GM13977 (cell line): Measurements from ENCODE around the gene HAUS1.

ENCODE experiments used
- DNase-seq: peaks from one replicate; pipeline ENCODE4 v3.0.0; 2012; ENCODE audit warnings: low spot score
- in situ Hi-C: fragments of 300-500 bp; cut with MboI; formaldehyde crosslinking; loops from one replicate; pipeline ENCODE4 v1.12.0; 2022; ENCODE audit warnings: low sequenced_read_pairs, low pct_unique_long_range_greater_than_20kb, mixed read lengths, inconsistent platforms; ENCODE audit not compliant: unreplicated experiment
- TF ChIP-seq, protein P1 (sequence below): IDR thresholded peaks from 2 replicates; pipeline ENCODE4 v1.5.1; 2012; ENCODE audit warnings: mild to moderate bottlenecking, control low read depth; ENCODE audit not compliant: insufficient read depth; ENCODE audit errors: extremely low read depth, missing control alignments

The HAUS1 gene

DNA sequence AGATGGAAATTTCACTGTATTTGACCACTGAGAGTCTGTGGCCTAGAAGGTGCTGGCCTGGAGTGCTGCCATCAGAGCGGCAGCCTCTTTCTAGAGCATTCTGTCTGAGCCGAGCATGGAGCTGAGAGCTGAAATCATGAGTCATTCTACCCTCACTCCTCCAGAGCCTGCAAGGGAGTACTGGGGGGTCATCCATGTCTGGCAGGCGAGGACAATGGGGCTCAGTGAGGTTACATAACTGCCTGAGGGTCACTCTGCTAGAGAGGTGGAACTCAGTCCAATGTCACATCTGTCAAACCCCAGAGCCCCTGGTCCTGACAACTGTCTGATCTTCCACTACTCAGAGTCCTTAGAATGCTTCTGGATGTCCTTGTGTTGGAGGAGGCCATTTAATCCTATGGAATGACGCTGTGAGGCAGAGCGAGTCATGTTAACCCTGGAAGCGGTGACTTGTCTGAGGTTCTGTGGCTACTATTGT lies 65.3 kb downstream of the HAUS1 start:
- TF ChIP-seq, protein P1, sequence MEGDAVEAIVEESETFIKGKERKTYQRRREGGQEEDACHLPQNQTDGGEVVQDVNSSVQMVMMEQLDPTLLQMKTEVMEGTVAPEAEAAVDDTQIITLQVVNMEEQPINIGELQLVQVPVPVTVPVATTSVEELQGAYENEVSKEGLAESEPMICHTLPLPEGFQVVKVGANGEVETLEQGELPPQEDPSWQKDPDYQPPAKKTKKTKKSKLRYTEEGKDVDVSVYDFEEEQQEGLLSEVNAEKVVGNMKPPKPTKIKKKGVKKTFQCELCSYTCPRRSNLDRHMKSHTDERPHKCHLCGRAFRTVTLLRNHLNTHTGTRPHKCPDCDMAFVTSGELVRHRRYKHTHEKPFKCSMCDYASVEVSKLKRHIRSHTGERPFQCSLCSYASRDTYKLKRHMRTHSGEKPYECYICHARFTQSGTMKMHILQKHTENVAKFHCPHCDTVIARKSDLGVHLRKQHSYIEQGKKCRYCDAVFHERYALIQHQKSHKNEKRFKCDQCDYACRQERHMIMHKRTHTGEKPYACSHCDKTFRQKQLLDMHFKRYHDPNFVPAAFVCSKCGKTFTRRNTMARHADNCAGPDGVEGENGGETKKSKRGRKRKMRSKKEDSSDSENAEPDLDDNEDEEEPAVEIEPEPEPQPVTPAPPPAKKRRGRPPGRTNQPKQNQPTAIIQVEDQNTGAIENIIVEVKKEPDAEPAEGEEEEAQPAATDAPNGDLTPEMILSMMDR, result no peak
- in situ Hi-C loops, result no loop called here
- DNase-seq, result no peak

DNA sequence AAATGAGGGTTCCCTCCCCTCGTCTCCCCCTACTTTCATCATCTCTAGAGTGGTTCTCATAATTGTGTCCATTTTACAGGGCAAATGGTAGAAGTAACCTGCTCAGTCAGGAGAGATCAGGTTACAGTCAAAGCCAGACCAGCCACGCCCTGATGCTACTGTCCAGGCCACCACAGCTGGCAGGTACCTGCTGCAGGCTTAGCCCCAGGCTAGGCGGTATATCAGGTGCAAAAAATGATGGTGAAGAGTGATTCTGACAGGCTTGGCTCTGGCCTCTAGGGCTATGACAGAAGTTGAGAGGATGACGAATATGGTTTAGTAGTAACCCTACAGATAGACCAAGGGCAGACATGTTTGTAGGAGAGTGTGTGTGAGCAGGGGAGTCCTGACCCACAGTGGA lies 67.1 kb downstream of the HAUS1 start:
- in situ Hi-C loops, result no loop called here
- TF ChIP-seq, protein P1, result no peak

DNA sequence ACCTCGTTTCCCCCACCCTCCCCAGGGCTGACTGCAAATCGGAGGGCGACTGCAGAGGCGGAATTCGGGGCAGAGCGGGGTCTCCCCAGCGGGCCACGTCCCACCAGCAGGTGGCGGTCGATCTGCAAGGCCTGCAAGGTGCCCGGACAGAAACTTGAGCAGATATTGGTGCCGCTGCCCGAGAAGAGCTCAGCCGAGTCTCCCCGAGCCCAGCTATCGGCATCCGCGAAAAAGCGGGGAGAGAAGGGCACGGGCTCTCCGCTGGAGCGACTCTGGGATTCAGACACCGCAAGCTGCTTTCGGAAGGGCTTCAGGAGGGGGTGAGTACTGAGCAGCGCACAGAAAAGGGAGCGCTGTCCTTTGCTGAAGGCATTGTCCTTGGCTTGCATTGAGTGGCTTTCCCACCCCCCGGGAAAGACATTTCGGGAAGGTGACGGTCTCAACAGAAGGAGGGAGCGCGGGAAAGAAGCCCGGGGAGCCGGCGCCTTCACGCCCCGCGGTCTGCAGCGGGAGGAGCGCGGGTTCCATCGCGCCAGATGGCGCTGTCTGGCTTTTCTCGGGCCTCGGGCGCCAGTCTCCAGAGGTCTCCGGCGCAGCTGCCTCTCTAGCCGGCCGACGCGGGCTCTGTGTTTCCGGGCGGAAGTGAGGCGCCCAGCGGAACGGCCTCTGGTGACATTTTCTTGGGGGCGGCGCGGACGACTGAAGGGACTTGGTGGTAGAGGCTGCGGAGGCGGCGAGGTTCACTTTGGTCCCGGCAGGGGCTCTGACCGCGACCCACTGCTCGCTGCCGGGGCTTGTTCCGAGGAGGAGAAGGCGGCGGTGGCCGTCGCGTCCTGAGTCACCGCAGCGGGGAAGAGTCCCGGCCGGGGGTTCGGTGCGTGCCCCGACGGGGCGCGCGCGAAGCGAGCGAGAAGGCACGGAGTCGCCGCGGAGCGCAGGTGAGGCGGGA lies 69.5 kb downstream of the HAUS1 start:
- TF ChIP-seq, protein P1, result peak; percentile 97
- in situ Hi-C loops, result no loop called here
- DNase-seq, result peak; percentile 96

More for the DNA sequence above, 67.1 kb downstream of the HAUS1 start:
- no peak for DNase-seq

DNA sequence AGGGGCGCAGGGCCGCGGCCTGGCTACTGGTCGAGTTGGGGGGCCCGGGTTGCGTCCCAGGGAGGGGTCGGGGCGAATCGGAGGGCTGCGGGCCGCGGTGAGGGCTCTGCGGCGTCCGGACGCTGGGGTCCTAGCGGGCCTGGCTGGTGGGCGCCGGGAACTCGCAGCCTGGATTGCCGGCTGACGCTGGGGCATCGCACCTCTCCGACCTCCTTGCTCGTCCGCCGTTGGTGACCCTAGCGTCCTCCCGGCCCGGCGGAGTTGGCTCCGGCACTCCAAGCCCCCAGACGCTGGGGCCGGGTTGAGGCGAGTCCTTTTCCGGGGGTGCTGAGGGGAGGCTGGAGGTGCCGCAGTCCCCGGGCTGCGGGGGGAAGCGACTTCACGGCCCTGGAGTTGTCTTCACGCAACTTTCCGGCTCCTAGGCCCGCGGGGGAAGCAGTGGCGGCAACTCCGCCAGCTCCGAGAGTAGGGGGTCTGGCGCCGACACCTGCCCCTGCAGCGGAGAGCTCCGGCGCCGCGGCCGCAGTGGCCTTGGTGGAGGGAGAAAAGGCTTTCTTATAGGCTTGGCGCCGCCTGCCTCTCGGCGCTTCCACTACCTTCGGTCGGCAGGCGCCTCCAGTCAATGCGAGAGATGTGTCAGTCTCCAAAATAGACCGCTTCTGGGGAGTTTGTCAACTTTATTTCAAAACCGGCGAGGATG lies 70.3 kb downstream of the HAUS1 start:
- TF ChIP-seq, protein P1, result peak; percentile 17
- peak; percentile 71 for DNase-seq
- in situ Hi-C loops, result no loop called here

DNA sequence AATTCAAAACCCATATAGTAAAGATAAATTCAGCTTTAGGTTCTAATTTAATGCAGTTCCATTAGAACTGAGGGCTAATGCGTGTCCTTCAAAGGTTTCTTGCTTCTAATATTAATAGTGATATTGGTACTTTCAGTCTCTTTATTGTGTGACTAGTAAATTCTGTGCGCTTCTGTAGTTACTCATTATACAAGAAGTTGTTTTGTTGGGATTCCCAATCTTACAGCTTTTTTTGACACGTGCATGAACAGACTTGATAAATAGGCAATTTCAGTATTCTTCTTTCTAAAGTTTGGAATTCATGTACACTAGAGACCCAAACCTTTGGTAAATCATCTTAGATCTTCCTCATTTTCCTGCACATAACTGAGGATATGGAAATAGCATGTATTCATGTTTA lies 71.8 kb downstream of the HAUS1 start:
- TF ChIP-seq, protein P1, result no peak

More for the DNA sequence above, 71.8 kb downstream of the HAUS1 start:
- in situ Hi-C loops, result no loop called here
- DNase-seq, result no peak
